Upper lobe of right lung (tissue), 1 donor: ENCODE data around the gene CPVL. TPM values are rescaled to one million over a fixed set of nuclear protein-coding genes. Genes with fewer than 3 reads are reported as not detected.

ENCODE experiments used
- ATAC-seq: fragments of 200-7000 bp; cut with Tn5 transposase; one replicate; pipeline ENCODE4 v1.9.1; 2020; ENCODE audit warnings: mild to moderate bottlenecking, moderate library complexity
- DNase-seq: peaks from one replicate; pipeline ENCODE4 v3.0.0-alpha.2; 2020
- H3K27ac ChIP-seq: fragments of 200-600 bp; one replicate; pipeline ENCODE4 v1.8.0; 2022
- H3K27me3 ChIP-seq: fragments of 200-600 bp; one replicate; pipeline ENCODE4 v1.8.0; 2022; ENCODE audit warnings: mild to moderate bottlenecking
- H3K36me3 ChIP-seq: fragments of 200-600 bp; one replicate; pipeline ENCODE4 v1.8.0; 2022
- H3K4me1 ChIP-seq: fragments of 200-600 bp; one replicate; pipeline ENCODE4 v1.8.0; 2022
- H3K4me3 ChIP-seq: fragments of 200-600 bp; one replicate; pipeline ENCODE4 v1.8.0; 2022; ENCODE audit warnings: mild to moderate bottlenecking
- H3K9me3 ChIP-seq: fragments of 200-600 bp; one replicate; pipeline ENCODE4 v1.8.0; 2022
- intact Hi-C: fragments of 100-400 bp; cut with DNase I; formaldehyde crosslinking; loops from one replicate; pipeline ENCODE4 v1.11.0; 2022
- total RNA-seq: library from RNA; stranded (reverse); fragmentation: NEBNext Ultra II Directional; extraction: Animal tissue kit (Norgen Biotek cat#: 25700); gene quantifications from one replicate; pipeline ENCODE4 v1.2.1, GENCODE V29; 2021
- TF ChIP-seq, protein P1 (sequence below): fragments of 200-600 bp; IDR thresholded peaks from one replicate; pipeline ENCODE4 v1.8.0; 2022; ENCODE audit warnings: antibody characterized with exemption
- donor health status: DM: no; HTN: yes; CAD: no; lungs with severe emphysema.

The CPVL gene
- total RNA-seq, 1 donor from 2014 or later = 31.9 TPM

DNA sequence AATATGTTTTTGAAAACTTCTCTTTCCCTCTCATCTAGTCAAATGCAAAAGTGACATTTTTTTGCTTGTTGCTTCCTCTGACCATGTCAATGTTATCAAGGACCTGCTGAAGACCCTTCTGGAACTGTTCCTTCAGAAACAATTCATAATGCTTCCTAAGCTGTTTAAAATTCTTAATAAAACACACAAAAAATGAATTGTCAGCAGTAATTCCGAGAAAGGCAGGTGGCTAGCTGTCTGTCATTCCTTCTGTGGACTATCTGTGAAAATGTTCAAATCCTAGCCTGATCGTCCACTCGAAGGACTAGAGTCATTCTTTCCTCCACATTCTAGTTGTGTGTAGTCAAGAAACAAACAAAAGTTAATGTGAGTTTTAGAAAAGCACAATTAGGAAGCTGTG, 131.6 kb downstream of the CPVL start:
- DNase-seq (no peak), ATAC-seq (no peak)
- Histone ChIP-seq H3K4me1 (no peaks in the 10 kb centered on the region), H3K9me3 (no peaks in the 10 kb centered on the region), H3K27me3 (no peaks in the 10 kb centered on the region), H3K27ac (no peak overlapping the region), H3K36me3 (no peaks in the 10 kb centered on the region), H3K4me3 (no peak overlapping the region)
- intact Hi-C loops = no loop called here
- TF ChIP-seq, protein P1, sequence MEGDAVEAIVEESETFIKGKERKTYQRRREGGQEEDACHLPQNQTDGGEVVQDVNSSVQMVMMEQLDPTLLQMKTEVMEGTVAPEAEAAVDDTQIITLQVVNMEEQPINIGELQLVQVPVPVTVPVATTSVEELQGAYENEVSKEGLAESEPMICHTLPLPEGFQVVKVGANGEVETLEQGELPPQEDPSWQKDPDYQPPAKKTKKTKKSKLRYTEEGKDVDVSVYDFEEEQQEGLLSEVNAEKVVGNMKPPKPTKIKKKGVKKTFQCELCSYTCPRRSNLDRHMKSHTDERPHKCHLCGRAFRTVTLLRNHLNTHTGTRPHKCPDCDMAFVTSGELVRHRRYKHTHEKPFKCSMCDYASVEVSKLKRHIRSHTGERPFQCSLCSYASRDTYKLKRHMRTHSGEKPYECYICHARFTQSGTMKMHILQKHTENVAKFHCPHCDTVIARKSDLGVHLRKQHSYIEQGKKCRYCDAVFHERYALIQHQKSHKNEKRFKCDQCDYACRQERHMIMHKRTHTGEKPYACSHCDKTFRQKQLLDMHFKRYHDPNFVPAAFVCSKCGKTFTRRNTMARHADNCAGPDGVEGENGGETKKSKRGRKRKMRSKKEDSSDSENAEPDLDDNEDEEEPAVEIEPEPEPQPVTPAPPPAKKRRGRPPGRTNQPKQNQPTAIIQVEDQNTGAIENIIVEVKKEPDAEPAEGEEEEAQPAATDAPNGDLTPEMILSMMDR = no peak

DNA sequence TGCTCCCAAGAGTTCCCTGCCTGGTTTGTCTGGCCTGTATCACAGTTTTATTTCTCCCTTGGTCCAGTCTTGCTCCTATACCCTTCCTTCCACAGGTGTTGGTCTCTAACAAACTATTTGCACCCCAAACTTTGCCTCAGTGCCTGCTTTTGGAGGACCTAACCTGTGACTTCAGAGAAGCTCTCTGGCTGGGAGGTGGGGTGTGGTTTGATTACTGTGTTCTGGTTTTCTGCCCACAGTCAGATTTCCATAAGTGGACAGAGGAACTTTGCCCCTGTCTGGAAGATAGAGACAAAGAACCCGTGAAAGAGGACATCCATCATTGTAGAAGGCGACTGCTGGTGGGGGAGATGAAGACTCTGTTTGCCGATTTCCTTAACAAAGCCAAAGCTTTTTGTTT, 132.4 kb downstream of the CPVL start:
- Histone ChIP-seq H3K27ac (no peak overlapping the region), H3K36me3 (no peaks in the 10 kb centered on the region), H3K9me3 (no peaks in the 10 kb centered on the region), H3K4me1 (no peaks in the 10 kb centered on the region), H3K4me3 (no peak overlapping the region), H3K27me3 (no peaks in the 10 kb centered on the region)
- ATAC-seq (no peak), DNase-seq (no peak)
- intact Hi-C loops = no loop called here
- TF ChIP-seq, protein P1 = no peak

DNA sequence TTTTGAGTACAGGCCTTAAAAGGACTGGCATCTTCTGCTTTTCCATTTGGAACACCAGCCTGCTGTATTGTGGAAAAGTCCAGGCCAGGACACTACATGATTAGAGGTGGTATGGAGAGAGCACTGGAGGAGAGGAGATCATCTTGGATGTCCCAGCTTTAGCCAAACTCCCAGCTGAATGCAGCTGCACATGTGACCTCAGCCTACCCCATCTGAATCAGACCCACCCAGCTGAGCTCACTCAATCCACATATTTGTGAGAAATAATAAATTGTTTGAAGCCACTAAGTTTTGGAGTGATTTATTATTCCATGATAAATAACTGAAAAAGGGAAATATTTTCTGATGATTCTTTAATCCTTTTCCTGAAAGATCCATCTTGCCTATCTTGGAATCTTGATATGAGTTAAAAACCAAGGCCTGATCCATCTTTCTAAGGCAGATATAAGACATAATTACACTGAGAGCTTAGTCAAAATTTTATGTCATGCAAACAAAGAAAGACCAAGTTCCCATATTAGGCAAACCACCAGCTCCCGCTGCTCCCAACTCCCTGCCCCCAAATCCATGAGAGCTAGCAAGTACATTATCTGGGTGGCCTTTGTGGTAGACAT, 133.1 kb downstream of the CPVL start:
- DNase-seq = no peak
- H3K27me3 ChIP-seq = no peaks in the 10 kb centered on the region
- H3K4me1 ChIP-seq = no peaks in the 10 kb centered on the region
- H3K9me3 ChIP-seq = no peaks in the 10 kb centered on the region
- H3K4me3 ChIP-seq = no peak overlapping the region
- no peak overlapping the region for H3K27ac ChIP-seq
- TF ChIP-seq, protein P1 = no peak
- ATAC-seq = no peak
- H3K36me3 ChIP-seq = no peaks in the 10 kb centered on the region
- intact Hi-C loops = no loop called here

DNA sequence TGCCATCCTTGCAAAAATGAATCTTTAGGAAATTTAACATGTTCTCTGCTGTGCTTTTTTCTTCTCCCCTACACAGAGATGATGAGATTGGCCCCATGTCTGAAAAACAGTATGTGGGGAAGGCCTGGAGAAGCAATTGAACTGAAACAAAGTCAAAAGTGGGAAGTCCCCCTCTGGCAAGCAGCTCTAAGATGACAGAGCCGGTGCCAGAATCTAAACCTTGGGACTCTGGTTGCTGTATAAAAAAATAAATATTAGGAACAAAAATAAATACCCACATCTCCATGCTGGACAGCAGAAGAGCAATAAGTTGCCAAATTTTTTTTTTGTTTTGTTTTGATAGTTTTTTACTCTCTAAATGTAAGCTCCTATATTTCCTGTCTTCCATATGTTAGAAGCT, 136.4 kb downstream of the CPVL start:
- intact Hi-C loops = no loop called here
- Histone ChIP-seq H3K27ac (no peak overlapping the region), H3K4me1 (no peaks in the 10 kb centered on the region), H3K36me3 (no peaks in the 10 kb centered on the region), H3K4me3 (no peak overlapping the region), H3K9me3 (no peaks in the 10 kb centered on the region), H3K27me3 (no peaks in the 10 kb centered on the region)
- DNase-seq (no peak), ATAC-seq (no peak)
- TF ChIP-seq, protein P1 = no peak

DNA sequence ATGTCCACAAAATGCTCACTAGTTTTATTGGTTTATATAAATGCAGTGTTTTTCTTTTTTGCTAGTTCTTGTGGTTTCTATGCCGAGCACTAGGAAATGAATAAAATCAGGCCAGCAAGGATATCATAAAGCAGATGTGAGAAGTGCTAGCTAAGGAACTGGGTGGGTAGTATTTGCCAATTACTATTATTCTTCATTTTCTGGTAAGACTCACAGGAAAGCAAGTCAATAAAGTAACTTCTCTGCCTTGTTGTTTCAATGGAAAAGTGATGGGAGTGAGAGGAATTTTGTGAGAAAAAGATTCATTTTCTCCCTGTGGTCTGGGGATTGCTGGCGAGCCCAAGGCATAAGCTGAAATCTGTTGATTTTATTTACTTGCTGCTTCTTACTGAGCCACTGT, 137.7 kb downstream of the CPVL start:
- ATAC-seq = no peak
- no peak for DNase-seq
- H3K4me1 ChIP-seq = no peaks in the 10 kb centered on the region
- H3K27ac ChIP-seq = no peak overlapping the region
- H3K36me3 ChIP-seq = no peaks in the 10 kb centered on the region
- H3K27me3 ChIP-seq = no peaks in the 10 kb centered on the region
- H3K4me3 ChIP-seq = no peak overlapping the region
- intact Hi-C loops = no loop called here
- TF ChIP-seq, protein P1 = no peak
- no peaks in the 10 kb centered on the region for H3K9me3 ChIP-seq

DNA sequence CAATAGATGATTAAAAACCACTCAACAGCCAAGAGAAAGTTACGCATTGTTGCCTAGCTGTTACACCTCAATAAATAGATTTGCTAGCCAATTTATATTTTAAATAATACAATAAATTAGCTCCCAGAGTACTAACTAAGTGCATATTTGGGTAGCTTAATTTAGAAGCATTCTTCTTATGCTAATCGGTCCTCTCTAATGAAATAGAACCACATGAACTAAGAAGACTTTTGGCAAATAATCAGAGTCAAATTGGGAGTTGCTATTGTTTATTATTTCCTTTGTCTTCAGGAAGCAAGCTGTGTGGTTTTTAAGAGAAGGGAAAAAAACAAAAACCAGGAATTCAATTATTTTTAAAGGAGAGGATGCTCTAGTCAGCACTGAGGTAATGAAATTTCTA, 139.2 kb downstream of the CPVL start:
- Histone ChIP-seq H3K9me3 (no peaks in the 10 kb centered on the region), H3K4me1 (no peaks in the 10 kb centered on the region), H3K36me3 (no peaks in the 10 kb centered on the region), H3K4me3 (no peak overlapping the region), H3K27me3 (no peaks in the 10 kb centered on the region), H3K27ac (no peak overlapping the region)
- DNase-seq = no peak
- ATAC-seq = no peak
- TF ChIP-seq, protein P1 = no peak
- intact Hi-C loops = no loop called here
